GM21515 (cell line): ENCODE results near the gene NKAIN2.
"Not testable (repeated sequence)": the region's sequence is repeated elsewhere in the genome, so short reads cannot be mapped to it uniquely, and the experiment has no call there.

Experiments
- ATAC-seq: cut with Tn5 transposase; IDR thresholded peaks from one replicate; pipeline ENCODE4 v1.9.1; 2021; ENCODE audit not compliant: unreplicated experiment

Gene NKAIN2

DNA sequence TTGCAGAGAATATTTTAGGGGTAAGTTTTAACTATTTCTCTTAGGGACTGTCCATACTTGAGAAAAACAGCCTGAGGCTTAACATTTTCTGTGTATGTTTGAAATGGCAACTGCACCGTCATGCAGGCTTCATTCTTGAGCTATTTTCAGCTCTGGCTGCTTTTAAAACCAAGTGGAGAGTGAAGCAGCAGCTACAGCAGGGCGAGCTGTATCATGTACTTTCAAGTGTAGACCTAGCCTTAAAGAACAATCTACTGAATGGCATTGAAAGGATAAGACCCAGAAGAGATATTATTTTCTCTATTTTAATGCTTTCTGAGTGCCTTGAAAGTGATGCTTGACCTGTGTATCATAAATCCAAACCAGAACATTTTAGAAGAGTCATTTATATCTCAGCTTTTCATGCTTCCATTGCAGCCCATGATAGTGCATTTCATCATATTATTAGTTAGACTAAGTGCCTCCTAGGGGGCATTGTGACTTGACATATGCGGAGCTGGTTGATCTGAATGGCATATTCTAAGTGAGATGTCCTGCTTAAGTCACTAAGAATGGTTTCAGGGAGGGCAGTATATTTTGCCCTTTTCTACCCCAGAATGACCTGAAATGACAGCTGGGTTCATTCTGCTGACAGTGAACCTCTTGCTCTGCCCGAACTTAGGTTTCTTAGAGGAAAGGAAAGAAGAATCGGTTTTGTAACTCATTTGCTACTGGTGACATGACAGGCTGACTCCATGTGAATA, 85.3 kb downstream of the NKAIN2 start:
- no peak for ATAC-seq

DNA sequence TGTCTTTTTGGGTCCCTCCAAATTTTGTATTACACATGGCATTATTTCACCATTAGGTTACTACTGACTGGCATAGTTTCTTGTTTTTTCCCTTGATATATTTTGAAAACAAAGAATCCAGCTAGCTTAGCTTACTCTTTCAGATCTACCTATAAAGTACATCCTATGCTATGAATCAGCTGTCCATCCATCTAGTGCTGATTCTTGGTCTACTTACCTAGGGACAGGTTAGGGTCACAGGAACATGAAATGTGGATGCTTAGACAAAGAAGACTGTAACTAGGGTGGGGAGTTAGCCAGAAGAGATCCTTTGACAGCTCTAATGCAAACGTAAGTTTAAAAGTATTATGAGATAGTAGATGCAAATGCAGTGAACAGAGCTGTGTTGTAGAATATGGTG, 91.7 kb downstream of the NKAIN2 start:
- ATAC-seq: no peak

DNA sequence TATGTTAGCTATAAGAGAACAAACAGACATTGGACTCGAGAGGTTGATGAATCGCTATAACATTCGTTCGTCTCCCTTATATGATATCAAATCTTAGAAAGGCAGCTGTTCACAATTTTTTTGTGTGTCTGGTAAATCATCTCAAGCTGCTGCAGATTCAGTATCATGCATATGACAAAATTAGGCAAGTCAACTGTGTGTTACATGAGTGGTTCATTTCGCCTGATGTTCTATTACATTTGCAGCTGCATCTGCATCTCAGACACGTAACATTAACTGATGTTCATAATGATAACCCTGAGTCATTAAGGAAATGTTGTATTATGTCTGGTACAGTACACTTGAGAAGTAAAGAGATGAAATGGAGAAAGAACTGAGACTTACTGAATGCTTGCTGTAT, 92.1 kb downstream of the NKAIN2 start:
- no peak for ATAC-seq

DNA sequence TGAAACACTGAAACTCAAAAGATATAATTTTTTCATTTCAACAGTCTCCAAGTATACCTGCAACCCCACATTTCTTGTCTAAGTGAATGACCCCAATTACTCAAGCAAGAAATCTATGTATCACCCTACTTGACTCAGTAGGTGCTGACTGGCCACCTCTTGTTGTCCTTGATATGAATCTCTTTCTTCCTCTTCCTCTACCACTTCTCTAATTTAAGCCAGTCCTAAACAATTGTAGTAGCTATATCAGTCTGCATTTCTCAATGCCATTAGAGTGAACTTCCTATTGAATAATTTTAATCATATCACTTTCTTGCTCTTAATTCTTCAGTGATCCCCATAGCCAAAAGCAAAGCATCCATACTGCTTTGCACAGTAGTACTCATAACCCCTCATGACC, 93.2 kb downstream of the NKAIN2 start:
- ATAC-seq: no peak

DNA sequence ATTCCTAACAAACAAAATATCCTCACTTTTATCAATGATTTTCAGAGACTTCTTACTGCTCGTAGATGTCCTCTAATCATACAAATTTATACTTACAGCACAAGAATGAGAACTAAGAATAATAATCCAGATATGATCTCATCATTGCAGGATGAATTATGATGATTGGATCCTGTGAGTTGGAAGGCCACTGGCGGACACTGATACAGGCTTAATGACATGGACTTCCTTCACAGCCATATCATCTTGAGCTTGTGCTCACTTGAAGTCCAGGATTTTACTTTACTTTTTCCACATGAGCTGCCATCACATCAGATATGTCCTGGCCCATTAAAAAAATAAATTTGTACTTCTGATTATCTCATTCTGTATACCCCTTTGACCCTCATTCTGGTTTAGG, 94.3 kb downstream of the NKAIN2 start:
- ATAC-seq: no peak

GRCh38 chr6:123898665-123899064, 95.0 kb downstream of the NKAIN2 start:
- ATAC-seq: no peak

GRCh38 chr6:123899745-123900144, 96.1 kb downstream of the NKAIN2 start:
- ATAC-seq: no peak

- ATAC-seq: no peak
Measured at GRCh38 chr6:123901436-123901835, 97.8 kb downstream of the NKAIN2 start.

DNA sequence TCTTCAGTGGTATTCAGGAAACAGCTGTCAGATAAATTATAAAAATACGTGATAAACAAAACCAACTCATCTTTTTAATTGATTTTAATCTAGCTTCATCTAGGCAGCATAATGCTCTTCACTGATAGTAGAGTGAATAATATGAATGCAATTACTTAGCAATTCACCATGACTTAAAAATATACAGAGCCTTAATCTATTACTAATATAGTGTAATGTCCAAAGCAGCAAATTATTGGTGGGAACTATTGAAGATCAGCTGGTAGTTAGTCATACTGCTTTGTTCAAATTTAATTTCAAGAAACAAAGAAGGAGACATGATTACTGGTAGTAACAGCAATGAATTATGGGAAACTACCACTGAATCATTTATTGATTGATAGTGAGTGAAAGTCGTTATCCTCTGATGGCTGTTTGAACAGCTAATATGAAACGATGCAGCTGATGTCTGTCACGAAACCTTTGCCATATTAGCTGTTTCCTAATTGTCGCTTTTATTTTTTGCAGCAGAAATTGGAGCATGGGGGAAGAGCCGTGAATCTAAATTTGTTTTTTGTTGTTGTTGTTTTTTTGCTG, 99.2 kb downstream of the NKAIN2 start:
- no peak for ATAC-seq

GRCh38 chr6:123904228-123904627, 100.6 kb downstream of the NKAIN2 start:
- no peak for ATAC-seq

DNA sequence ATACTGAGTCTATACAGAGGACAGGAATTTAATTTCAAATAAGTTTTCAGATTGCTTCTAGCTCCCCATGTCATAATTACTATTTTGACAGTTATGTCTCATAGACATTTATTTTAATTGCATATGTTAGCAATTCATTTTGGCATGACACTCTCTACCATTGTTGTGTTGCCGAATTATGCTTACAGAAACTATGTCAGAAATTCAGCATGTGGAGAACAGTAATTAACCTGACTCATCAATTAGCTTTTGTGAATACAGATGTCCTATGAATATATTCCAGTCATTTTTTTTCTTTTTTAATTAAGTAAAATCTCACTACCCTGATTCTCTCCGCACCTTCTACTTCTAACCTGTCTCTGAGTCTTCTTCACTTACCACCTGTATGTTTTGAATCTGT, 105.1 kb downstream of the NKAIN2 start:
- ATAC-seq: no peak

GRCh38 chr6:123909989-123910388, 106.3 kb downstream of the NKAIN2 start:
- no peak for ATAC-seq

DNA sequence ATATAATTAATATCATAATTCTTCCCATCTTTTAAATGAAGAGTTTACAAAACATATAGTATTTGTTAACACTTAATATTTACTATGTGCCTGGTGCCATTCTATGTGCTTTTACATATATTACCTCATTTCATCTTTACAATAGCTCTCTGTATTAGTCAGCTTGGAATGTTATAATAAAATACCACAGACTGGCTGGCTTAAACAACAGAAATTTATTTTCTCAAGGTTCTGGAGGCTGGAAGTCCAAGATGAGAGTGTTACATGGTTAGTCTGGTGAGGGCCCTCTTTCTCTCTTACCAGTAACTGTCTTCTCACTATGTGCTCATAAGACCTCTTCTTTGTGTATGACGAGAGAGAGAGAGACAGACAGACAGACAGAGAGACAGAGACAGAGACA, 110.2 kb downstream of the NKAIN2 start:
- ATAC-seq: no peak

DNA sequence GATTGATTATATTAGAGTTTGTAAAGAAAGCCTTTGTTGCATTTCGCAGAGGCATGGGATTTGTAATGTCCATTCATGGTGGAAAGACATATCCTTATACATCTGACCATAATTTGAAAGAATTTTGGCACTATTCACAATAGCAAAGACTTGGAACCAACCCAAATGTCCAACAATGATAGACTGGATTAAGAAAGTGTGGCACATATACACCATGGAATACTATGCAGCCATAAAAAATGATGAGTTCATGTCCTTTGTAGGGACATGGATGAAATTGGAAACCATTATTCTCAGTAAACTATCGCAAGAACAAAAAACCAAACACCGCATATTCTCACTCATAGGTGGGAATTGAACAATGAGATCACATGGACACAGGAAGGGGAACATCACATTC, 119.7 kb downstream of the NKAIN2 start:
- not testable (repeated sequence) for ATAC-seq

DNA sequence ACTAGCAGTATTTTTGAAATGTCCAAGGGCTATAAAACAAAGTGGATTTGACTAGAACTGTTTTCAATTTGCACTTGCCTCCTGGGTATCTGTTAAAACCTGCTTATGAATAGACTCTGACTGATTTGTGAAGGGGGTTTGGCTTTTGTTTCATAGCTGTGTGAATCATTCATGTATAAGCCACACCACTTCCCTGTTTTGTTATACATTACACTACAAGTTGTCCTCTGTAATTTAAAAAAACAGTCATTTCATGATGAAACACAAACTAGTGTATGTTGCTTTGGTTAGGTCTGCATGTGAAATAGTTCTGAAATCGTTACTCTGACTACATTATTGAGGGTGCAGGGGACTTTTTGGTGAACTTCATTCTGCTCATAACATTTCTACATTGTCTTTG, 121.7 kb downstream of the NKAIN2 start:
- peak; percentile 94 for ATAC-seq

GRCh38 chr6:123925842-123926399, 122.3 kb downstream of the NKAIN2 start:
- ATAC-seq: no peak

GRCh38 chr6:123928529-123928928, 124.9 kb downstream of the NKAIN2 start:
- ATAC-seq: no peak

- ATAC-seq: no peak
Measured at GRCh38 chr6:123931928-123932327, 128.3 kb downstream of the NKAIN2 start.

- ATAC-seq: no peak
Measured at GRCh38 chr6:123940551-123940950, 136.9 kb downstream of the NKAIN2 start.

DNA sequence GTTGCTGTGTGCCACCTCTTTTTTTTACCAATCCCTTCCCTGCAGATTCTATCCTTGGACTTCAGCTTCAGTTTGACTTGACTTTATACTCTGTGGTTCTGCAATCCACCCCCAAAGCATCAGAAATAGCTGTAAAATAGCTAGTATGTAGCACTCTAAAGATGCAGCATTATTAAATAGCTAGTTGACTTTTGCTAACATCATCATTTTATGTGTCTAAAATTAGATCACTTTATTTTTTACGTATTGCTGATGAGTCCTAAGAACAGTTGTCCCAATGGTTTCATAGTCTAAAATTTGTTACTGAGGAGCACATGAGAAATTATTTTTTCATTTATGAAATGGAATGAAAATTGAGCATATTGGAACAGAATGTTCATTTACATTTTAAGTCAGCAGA, 138.2 kb downstream of the NKAIN2 start:
- no peak for ATAC-seq

- ATAC-seq: no peak
Measured at GRCh38 chr6:123945386-123945785, 141.7 kb downstream of the NKAIN2 start.

- no peak for ATAC-seq
Measured at GRCh38 chr6:123953920-123954319, 150.3 kb downstream of the NKAIN2 start.
